Body of pancreas (tissue), 4 donors: ENCODE measurements around the gene ACAP3. TPM values are rescaled to one million over a fixed set of nuclear protein-coding genes. Genes with fewer than 3 reads are reported as not detected.

Experiments used
- ATAC-seq: fragments of 150-250 bp; one replicate; pipeline ENCODE4 v1.9.1; 2016
- DNase-seq, 4 donors: peaks; one replicate each; pipeline ENCODE4 v3.0.0-alpha.2; 2019
- H3K27ac ChIP-seq, 4 donors: fragments of 200-600 bp; sonication (generic); 1 replicate in 3 of 4; 2 replicates in 1 of 4; pipeline versions ENCODE4 v1.5.1 to v1.6.1; 2016 to 2019; ENCODE audit warnings: mild to moderate bottlenecking in 1 of 4, mixed read lengths in 1 of 4, moderate library complexity in 1 of 4
- H3K27me3 ChIP-seq, 2 donors: fragments of 200-600 bp; sonication (generic); one replicate each; pipeline ENCODE4 v1.6.0; 2016; ENCODE audit warnings: mild to moderate bottlenecking in 1 of 2
- H3K36me3 ChIP-seq, 2 donors: fragments of 200-600 bp; sonication (generic); replicated peaks in 1 of 2; 2 replicates each; pipeline ENCODE4 v1.5.1; 2016; ENCODE audit warnings: low read depth in 2 of 2; ENCODE audit not compliant: insufficient read depth in 1 of 2
- H3K4me1 ChIP-seq: fragments of 200-600 bp; sonication (generic); one replicate; pipeline ENCODE4 v1.6.0; 2016
- H3K4me3 ChIP-seq, 2 donors: fragments of 200-600 bp; sonication (generic); 1 replicate in 1 of 2; 2 replicates in 1 of 2; pipeline ENCODE4 v1.5.1; 2016 to 2019
- H3K9me3 ChIP-seq, 3 donors: fragments of 200-600 bp; sonication (generic); 1 replicate in 2 of 3; 2 replicates in 1 of 3; pipeline ENCODE4 v1.5.1; 2016
- CTCF ChIP-seq, 7 experiments: fragments of 450-650 bp in 4 of 7; fragments of 200-600 bp in 3 of 7; sonication (generic) in 3 of 7; IDR thresholded peaks; one replicate each; pipeline ENCODE4 v1.5.1; 2016 to 2019; ENCODE audit warnings: antibody characterized with exemption in 7 of 7
- POLR2A ChIP-seq, 3 donors: fragments of 450-650 bp; IDR thresholded peaks; one replicate each; pipeline ENCODE4 v1.6.1; 2016; ENCODE audit warnings: antibody characterized with exemption in 3 of 3, mild to moderate bottlenecking in 2 of 3
- WGBS, 2 donors: methylation state at CpG; one replicate each; pipeline ENCODE4 v1.1.5; 2017; 5-methylcytosine and 5-hydroxymethylcytosine counted together
- intact Hi-C: fragments of 100-400 bp; cut with DNase I; formaldehyde crosslinking; loops from one replicate; pipeline ENCODE4 v1.15.1; 2023
- total RNA-seq, 2 donors: library from RNA; depleted of rRNA; stranded (reverse); fragments of >200 nt; gene quantifications; one replicate each; pipeline ENCODE4 v1.1.0, GENCODE V29; 2016

The ACAP3 gene
- total RNA-seq, 2 donors from 2014 or later = 37.9 to 53.7 TPM

GRCh38 chr1:1327291-1327690, 19.6 kb upstream of the ACAP3 start:
- no peaks in the 10 kb centered on the region for H3K9me3 ChIP-seq
- ATAC-seq (no peak), DNase-seq (no peak)
- TF ChIP-seq CTCF (IDR thresholded peaks at IDR 0.05) (no peak), POLR2A (IDR thresholded peaks at IDR 0.05) (no peak)
- peaks cover 31% of the 10 kb centered on the region for H3K4me1 ChIP-seq
- peaks cover 3 to 8% of the 10 kb centered on the region in 2 donors for H3K36me3 ChIP-seq
- H3K27ac ChIP-seq = no peak overlapping the region
- H3K27me3 ChIP-seq = no peaks in the 10 kb centered on the region
- H3K4me3 ChIP-seq = no peak overlapping the region
- intact Hi-C loops = no loop called here
- 86 to 91% methylated on average over 25 to 39 of the region's 40 CpGs for WGBS, 2 donors

- peak overlapping the region; percentile 22 to 95 (median 84) for H3K27ac ChIP-seq
- DNase-seq (no peak), ATAC-seq (no peak)
- 50 to 68% methylated on average over 6 to 8 of the region's 8 CpGs for WGBS, 2 donors
- TF ChIP-seq CTCF (IDR thresholded peaks at IDR 0.05) = no peak
- TF ChIP-seq POLR2A (IDR thresholded peaks at IDR 0.05) = no peak
- H3K27me3 ChIP-seq = no peaks in the 10 kb centered on the region
- intact Hi-C loops = no loop called here
- H3K36me3 ChIP-seq = peaks cover 3 to 8% of the 10 kb centered on the region in 2 donors
- no peak overlapping the region for H3K4me3 ChIP-seq
- H3K4me1 ChIP-seq = peaks cover 42% of the 10 kb centered on the region
- H3K9me3 ChIP-seq = no peaks in the 10 kb centered on the region
These were observed 18.4 kb upstream of the ACAP3 start for GRCh38 chr1:1326075-1326605.

- peaks cover 3 to 8% of the 10 kb centered on the region in 2 donors for H3K36me3 ChIP-seq
- DNase-seq (peak; percentile 63 to 85 (median 75)), ATAC-seq (no peak)
- TF ChIP-seq POLR2A (IDR thresholded peaks at IDR 0.05) (no peak), CTCF (IDR thresholded peaks at IDR 0.05) (no peak)
- 17 to 20% methylated on average over 7 to 16 of the region's 16 CpGs for WGBS, 2 donors
- intact Hi-C loops = no loop called here
- H3K27me3 ChIP-seq = no peaks in the 10 kb centered on the region
- peak overlapping the region; percentile 89 for H3K4me3 ChIP-seq
- peak overlapping the region; percentile 78 to 95 (median 90) for H3K27ac ChIP-seq
- H3K9me3 ChIP-seq = no peaks in the 10 kb centered on the region
- peaks cover 49% of the 10 kb centered on the region for H3K4me1 ChIP-seq
These were observed 17.8 kb upstream of the ACAP3 start for GRCh38 chr1:1325288-1326074.

GRCh38 chr1:1324524-1325287, 17.0 kb upstream of the ACAP3 start, which contains the start of the genes CPTP and INTS11:
TSS of gene CPTP (plus strand) at chr1:1324802. CDS start at chr1:1326911, 2,109 bp downstream.
TSS of gene INTS11 (minus strand) at chr1:1324660. CDS start at chr1:1324608, 52 bp downstream.
- peaks cover 50% of the 10 kb centered on the region for H3K4me1 ChIP-seq
- WGBS, 2 donors = 0 to 1% methylated on average over 24 to 54 of the region's 84 CpGs

More at GRCh38 chr1:1324524-1325287, 17.0 kb upstream of the ACAP3 start, which contains the start of the genes CPTP and INTS11:
- Histone ChIP-seq H3K9me3 (no peaks in the 10 kb centered on the region), H3K36me3 (peaks cover 3 to 8% of the 10 kb centered on the region in 2 donors), H3K27me3 (no peaks in the 10 kb centered on the region), H3K4me3 (peak within 1 kb of the TSS; percentile 89), H3K27ac (peak within 1 kb of the TSS; percentile 78 to 95 (median 90))
- DNase-seq (peak; percentile 94 to 97 (median 95)), ATAC-seq (peak; percentile 93)
- intact Hi-C loops = no loop called here
- peak; percentile 58 to 77 (median 70) for TF ChIP-seq POLR2A (IDR thresholded peaks at IDR 0.05)
- TF ChIP-seq CTCF (IDR thresholded peaks at IDR 0.05) = no peak
